ENCODE data around the gene DIPK1A.

DIPK1A gene

DNA sequence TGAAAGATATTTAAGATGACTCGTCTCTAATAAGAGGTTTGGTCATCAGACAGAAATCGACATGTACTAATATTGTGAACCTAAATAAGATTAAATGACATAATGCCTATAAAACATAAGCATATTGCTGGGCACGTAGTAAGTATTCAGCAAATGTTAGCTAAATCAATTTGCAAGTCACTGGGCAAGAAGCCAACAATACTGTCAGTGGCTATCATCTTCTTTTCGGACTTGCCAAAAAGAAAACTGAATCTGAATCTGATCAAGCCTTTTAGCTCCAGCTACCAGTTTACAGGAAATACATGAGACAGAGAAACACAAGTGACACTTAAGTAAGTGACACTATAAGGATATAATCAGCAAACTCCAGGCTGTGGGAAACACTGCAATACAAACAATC is 83.5 kb downstream of the DIPK1A start:
- DNase-seq (ENCODE audit: low spot score): no peak

DNA sequence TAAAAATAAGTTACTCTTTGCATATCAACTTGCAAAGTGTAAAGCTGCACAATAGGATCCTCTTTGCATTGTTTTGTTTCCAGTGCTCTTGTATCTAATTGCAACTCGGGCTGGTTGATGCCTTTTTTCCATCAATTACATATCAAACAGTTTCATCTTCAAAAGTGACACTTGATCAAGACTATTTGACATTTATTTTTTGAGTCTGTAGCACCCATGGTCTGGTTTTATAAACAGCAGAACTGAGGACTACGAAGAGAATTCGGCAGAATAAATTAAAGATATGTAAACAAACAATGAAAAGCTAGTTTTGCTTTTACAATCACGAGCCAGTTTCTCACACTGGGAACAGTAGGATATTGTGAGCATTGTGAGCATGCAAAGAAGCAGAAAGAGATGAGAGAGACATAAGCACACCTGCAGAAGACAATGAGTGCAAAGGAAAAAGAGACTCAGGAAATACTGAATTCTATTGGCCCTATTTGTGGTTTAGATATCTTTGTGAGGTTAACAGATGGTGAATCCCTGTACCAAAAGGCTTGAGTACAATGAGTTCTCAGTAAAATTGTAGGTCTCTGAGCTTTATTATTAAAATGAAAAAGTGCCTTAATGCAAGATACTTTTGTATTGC is 84.1 kb downstream of the DIPK1A start:
- DNase-seq (ENCODE audit: low spot score): no peak

DNA sequence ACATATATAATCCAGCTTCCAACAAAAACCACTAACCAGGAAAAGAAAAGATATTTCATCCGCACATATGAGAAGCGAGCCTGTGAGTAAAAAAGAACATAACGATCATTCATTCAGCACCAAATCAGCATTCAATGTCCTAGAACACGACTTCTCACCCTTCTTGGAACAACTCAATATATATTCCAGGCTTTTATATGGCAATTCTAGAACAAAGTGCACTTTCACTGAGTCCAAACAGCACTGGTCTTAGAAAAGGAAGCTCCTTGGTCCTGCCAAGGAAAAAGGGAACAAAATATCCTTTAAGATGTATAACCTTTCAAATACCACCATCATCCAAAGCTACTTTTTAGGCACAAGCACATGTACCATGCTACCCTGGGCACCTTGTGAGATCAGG is 84.9 kb downstream of the DIPK1A start:
- no peak for DNase-seq (ENCODE audit: low spot score)

DNA sequence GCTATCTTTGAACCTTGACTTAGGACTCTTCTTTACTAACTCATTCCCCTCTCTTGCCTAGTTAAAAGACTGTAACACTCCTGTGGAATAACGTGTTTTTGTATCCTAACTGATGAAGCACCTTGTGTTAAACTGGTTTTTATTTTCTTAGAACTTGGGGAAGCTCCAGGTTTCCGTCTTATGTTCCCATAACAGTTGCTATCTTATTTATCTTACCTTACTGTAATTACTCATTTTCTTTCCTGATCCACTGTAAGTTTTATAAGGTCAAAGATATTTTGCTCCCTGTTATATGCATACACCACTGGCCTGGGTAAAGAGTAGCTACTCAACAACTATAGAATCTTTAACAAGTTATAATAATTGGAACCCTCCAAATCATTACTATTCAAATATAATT is 86.3 kb downstream of the DIPK1A start:
- DNase-seq (ENCODE audit: low spot score): no peak

DNA sequence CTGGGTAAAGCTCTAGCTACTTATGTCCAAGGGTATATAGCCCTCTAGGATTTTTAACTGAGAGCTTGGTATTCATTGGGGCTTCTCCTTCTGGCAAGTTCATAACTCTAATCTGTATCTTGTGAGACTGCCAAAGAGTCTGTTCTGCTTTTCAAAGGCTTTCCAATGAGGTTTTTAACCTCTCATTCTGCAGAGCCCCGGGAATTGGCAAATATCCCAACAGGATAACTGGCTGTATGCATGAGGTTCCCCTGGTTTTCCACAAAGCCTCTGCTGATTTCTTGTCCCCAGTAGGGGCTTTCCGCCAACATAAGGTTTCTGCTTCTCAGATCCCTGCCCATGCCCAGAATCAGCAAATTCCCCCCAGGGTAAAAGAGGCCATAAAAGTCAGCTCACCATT is 88.5 kb downstream of the DIPK1A start:
- no peak for DNase-seq (ENCODE audit: low spot score)

DNA sequence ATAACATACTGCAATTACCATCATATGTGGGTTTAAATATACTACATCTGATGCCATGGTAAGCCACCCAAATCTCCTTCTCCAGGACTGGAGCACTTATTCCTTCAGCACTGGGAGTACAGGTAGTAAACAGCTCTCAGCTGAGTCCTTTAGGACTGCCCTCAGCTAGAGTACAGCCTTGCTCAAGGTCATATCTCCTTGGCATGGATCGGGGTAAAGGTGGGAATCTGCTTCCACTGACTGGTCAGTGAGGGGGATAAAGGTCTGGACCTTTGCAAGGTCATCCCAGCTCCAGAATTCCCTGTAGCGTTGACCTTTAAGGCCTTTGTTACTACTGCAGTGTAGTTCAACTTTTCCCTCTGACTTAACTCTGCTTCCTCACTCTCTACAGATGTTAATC is 90.7 kb downstream of the DIPK1A start:
- DNase-seq (ENCODE audit: low spot score): no peak

DNA sequence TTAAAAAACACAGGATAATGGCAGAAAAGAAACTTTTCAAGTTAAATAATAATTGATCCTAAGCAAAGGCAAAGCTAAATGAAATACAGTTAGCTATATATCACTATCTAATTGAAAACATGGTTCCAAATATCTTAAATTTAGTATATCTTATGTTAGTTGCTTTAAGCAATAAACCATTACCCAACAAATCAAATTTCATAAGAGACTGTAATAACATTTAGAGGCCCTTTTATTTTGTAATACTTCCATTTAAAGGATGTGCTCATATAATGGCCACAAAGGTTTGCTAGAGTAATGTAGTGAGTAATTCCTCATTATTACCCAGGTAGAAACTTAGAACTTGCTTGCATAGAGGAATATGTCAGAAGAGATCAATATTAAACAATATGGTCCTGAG is 97.1 kb downstream of the DIPK1A start:
- no peak for DNase-seq (ENCODE audit: low spot score)

DNA sequence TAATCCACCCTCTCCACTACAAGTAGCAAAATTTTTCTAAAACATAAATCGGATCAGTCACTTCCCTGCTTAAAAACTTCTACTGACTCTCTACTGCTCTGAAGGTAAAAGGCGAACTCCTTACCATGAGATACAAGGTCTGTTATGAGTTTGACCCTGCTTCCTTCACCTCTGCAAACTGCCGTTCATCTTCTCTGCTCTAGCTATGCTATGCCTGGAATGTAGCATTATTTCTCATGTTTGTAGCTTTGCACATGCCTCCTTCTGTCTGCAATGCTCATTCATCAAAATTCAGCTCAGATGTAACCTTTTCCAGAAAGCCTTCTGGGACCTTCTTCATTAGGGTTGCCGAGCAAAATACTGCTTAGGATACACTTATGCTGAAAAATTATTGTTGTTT is 98.7 kb downstream of the DIPK1A start:
- no peak for DNase-seq (ENCODE audit: low spot score)

DNA sequence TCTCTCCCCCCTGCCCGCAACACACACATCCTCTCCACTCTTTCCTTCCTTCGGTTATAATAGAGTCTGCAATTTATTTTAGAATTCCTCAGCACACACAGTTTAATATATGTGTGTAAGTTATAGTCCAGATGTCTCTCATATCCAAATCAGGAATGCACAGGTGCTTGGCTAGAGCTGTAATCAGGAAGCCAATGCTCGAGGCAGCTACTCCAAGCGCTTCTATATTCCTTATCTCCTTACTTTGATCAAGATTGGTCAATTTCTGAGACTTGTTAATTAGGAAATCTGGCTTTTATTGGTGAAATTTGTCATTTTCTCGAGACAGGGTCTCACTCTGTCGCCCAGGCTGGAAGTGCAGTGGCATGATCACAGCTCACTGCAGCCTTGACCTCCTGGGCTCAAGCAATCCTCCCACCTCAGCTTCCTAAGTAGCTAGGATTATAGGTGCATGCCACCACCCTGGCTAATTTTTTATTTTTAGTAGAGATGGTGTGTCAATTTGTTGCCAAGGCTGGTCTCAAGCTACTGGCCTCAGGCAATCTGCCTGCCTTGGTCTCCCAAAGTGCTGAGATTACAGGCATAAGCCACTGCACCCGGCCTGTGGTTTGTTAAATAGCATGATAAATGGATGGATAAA is 101.7 kb downstream of the DIPK1A start:
- no peak for DNase-seq (ENCODE audit: low spot score)

DNA sequence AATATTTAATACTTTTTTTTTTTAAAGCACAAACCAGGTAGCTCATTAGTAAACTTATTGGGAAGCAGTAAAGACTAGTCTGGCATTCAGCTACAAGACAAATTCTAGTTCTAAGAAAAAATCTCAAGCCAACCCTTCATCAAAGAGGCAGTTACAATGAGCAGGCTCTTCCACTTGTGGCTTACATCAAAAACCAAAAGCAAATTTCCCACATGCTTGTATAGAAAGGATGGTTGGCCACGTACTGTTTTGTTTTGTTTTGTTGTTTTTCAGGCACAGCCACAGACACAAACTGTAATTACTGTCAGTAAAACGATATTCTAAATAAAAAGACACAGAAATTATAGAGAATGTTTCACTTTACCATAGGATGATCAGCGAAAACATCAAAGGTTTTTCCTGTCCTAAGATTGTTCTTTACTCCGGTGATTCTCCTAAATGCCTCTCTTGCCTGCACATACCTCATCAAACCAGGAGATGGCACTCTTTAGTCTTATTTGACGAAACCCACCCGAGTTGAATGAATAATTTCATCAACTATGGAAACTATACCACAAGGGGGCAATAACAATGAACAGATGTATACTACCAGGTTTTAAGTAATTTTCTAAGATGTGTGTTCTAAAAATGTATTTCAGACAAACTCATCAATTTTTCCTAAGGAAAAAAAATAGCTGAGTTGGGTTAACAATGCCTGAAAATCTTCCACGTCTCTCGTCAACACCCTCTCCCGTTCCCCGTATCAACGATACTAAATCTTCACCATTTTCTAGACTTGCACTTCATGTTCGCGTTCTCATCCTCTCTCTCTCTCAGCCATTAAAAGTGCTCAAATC is 102.5 kb downstream of the DIPK1A start:
- DNase-seq (ENCODE audit: low spot score): peak; percentile 79

DNA sequence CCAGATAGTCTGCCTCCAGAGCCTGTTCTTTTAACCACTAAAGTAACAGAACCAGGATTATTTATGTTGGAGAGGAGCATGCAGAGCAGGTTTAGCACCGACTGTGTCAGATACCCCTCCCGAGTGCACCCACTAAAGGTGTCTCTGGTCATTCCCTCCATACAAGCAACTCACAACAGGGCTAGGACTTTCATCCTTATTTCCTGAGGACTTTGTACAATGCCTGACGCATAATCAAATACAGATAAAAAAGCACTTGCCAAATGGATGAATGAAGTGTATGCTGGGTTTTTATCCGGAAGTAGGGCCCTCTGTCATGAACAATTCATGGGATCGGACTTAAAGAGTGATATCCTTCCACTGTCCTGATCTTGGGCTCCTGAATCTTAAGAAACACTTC is 103.4 kb downstream of the DIPK1A start:
- no peak for DNase-seq (ENCODE audit: low spot score)

DNA sequence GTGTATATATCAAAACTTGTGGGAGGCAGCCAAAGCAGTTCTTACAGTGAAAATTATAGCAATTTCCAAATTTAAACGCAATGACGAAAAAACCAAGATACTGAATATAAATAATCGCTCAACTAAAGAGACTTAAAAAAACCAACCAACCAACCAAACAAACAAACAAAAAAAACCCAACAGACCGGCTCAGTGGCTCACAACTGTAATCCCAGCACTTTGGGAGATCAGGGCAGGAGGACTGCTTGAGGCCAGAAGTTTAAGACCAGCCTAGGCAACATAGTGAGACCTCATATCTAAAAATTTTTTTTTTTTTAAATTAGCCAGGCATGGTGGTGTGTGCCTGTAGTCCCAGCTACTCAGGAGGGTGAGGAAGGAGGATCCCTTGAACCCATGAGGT is 106.0 kb downstream of the DIPK1A start:
- DNase-seq (ENCODE audit: low spot score): no peak

DNA sequence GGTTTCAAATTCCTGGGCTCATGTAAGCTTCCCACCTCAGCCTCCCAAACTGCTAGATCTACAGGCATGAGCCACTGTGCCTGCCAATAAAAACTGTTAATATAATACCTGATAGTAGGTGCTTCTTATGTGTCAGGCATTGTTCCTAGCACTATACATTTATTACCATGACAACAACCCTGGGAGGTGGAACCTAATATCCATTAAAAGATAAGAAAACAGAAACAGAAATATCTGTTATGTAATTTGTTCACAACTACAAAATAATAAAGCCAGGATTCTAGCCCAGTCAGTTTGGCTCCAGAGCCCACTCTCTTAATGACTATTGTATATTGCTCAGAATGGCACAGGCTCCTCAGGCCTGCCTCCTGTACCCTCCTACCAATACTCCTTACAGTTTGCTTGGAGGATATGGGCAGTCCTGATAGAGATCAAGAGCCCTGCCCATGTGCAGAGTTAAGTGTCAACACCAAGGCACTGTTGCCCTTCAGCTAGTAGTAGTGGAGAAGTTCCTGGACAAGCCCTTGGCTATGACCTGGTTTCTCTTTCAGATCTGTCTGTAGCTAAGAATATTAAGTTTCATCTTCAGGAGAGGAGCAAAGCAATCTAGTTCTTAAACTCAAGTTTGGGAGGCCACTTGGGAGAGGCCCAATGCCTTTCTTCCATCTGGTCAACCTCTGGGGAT is 107.0 kb downstream of the DIPK1A start:
- no peak for DNase-seq (ENCODE audit: low spot score)

DNA sequence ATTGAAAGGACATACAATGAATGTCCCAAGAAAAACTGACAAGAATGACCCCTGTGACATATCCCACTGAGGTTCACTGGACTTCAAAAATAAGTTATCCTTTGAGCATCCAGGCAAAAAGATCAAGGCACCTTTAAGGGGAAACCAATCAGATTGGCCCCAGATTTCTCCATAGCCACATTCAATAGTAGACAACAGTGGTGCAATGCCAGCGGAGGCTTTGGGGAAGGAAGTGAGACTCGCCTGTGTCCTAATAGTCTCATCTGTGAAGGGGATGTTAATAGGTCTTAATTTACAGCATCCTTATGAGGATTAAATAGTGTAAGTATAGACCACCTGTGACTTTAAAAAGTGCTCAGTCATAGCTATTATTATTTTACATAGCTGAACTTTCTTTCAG is 108.0 kb downstream of the DIPK1A start:
- DNase-seq (ENCODE audit: low spot score): no peak

DNA sequence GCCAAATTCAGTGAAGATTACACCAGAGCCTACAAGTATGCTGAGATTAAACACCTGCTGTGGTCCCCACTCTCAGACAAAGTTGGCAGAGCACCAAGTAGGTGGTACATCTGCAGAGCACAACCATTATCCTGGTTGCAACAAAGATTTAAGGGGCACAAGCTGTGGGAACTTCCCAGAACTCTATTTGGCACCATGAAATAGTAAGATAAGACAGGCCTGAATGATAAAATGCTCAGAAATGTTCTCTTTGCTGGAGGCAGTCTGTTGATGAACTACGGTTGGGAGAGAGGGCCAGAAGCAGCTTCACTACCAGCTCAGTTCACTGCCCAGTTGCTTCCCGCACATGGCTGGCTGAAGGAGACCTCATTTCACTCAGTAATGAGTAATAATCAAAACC is 109.5 kb downstream of the DIPK1A start:
- no peak for DNase-seq (ENCODE audit: low spot score)

DNA sequence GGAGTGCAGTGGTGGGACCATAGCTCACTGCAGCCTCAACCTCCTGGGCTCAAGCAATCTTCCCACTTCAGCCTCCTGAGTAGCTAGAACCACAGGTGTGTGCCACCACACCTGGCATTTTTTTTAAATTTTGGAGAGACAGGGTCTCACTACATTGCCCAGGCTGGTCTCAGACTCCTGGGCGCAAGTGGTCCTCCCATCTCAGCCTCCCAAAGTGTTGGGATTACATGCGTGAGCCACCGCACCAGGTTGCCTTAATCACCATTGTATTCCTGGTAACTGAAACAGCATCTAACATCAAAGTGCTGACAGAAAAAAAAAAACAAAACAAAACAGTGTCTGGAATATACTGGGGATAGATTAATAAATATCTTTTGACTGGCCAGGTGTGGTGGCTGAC is 111.2 kb downstream of the DIPK1A start:
- DNase-seq (ENCODE audit: low spot score): no peak

DNA sequence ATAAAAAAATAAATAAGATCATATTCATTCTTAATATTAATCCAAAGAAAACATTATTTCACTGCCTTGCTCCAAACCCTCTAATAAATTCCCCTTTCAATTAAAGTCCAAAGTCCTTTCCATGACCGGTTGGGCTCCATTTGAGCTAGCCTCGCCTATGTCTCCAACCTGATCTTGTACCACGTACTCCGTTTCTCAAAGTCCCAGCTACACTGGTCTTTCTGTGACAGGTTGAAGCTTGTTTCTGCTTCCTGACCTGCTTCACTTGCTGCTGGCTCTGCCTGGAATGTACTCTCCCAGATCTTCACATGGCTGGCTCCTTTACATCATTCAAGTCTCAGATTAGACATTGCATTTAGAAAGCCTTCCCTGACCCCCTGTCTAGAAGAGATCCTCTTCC is 113.1 kb downstream of the DIPK1A start:
- no peak for DNase-seq (ENCODE audit: low spot score)

DNA sequence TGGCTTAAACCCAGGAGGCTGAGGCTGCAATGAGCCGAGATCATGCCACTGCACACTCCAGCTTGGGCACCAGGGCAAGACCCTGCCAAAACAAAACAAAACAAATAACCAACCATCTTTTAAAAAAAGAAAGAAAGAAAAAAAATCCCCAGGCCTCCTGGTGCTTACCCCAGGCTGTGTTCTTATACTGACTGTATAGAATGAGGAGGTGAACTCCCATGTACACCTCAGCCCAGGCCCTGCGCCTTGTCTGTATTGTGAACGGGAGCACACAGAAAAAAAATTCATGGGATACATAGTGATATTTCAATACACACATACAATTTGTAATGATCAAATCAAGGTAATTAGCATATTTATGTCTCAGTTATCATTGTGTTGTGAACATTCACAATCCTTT is 115.4 kb downstream of the DIPK1A start:
- no peak for DNase-seq (ENCODE audit: low spot score)

DNA sequence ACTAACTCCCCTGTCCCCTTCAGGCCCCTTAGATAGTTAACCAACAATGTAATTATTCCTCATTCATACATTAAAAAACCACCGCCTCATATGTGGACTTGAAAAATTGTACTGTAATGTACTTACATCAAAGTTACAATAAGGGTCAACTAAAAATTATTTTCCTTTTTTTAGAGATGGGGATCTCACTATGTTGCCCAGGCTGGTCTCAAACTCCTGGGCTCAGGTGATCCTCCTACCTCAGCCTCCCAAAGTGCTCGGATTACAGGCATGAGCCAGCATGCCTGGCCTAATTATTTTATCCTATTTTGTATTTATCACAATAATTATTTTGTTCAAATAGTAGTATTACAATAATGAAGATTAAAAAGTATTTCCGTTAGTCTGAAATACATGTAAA is 116.8 kb downstream of the DIPK1A start:
- DNase-seq (ENCODE audit: low spot score): no peak

DNA sequence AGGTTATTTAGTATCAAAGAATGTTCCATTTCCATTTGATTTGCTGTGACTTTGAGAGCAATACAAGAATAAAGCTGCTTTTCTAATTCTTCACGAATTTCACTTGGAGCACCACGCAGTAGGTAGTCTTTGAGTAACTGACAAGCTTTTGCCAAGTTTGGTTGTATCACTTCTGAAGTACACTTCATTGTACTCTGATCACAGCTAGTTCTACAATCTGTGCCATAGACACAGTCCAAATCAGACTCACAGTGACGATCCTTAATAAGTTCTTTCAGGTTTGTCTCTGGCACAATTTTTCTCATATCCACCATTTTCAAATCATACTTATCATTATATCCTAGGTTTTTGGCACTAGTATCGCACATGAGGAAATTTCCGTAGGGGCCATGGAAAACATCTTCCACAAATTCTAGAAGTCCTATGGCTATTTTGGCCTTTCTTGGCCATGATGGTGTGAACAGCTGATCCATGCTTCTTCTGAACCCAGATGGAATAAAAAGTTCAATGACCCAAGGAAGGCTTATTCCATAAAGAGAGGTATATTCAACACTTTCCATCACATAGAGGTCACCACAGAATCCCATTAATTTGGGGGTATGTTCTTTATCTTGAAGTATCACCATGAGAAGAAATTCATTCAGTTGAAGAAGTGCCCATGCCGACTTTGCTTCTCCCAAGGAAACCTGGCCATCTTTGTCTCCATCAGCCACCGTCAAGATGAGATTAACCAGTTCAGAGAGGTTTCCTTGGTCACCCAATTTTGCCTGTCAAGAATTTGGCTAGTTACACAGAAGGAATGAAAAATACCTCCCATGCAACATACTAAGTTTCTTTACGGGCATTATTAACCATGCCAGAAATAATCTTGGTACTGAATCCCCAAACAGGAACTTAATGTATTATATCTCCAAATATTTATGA is 117.6 kb downstream of the DIPK1A start:
- DNase-seq (ENCODE audit: low spot score): no peak

DNA sequence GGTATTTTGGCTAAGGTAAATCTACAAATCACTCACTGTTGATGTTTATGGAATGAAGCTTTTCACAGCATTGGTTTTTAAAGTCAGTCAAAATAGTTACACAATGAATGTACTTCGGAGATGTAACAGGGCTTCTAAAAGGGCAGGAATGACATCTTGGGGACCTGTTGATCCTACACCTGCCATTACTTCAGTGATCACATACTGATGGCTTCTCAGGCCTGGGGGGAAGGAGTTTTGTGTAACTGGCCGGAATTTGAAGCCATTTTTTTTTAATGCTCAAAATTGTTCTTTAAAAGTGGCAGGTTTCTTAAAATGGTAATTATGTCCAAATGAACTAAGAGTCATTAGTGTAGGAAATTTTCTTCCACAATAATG is 118.2 kb downstream of the DIPK1A start:
- DNase-seq (ENCODE audit: low spot score): no peak
